ENCODE measurements around the gene CTXN2.

The CTXN2 gene

GRCh38 chr15:48191574-48192225 is at the start of gene CTXN2:
TSS of gene CTXN2 (plus strand) at chr15:48191665. CDS start at chr15:48201301, 9,636 bp downstream.
- DNase-seq (ENCODE audit: extremely low read depth, insufficient read length): no peak

GRCh38 chr15:48143856-48144255 is 47.6 kb upstream of the CTXN2 start:
- TF ChIP-seq CTCF (IDR thresholded peaks at IDR 0.05; ENCODE audit: insufficient read depth, low read length, poor library complexity, severe bottlenecking): no peak
- no peak for DNase-seq (ENCODE audit: extremely low read depth, insufficient read length)
- Histone ChIP-seq H3K36me3 (ENCODE audit: control insufficient read depth, insufficient read depth, low read length) (peaks cover 1% of the 10 kb centered on the region), H3K4me3 (replicated peaks; ENCODE audit: low read depth, low read length) (no peak overlapping the region), H3K27me3 (replicated peaks; ENCODE audit: control insufficient read depth, insufficient read depth, low read length) (no peaks in the 10 kb centered on the region)

More at GRCh38 chr15:48191574-48192225, at the start of gene CTXN2:
- Histone ChIP-seq H3K27me3 (replicated peaks; ENCODE audit: control insufficient read depth, insufficient read depth, low read length) (no peaks in the 10 kb centered on the region), H3K36me3 (ENCODE audit: control insufficient read depth, insufficient read depth, low read length) (no peaks in the 10 kb centered on the region), H3K4me3 (replicated peaks; ENCODE audit: low read depth, low read length) (no peak within 1 kb of the TSS)
- no peak for TF ChIP-seq CTCF (IDR thresholded peaks at IDR 0.05; ENCODE audit: insufficient read depth, low read length, poor library complexity, severe bottlenecking)

- no peak overlapping the region for H3K4me3 ChIP-seq (replicated peaks; ENCODE audit: low read depth, low read length)
- TF ChIP-seq CTCF (IDR thresholded peaks at IDR 0.05; ENCODE audit: insufficient read depth, low read length, poor library complexity, severe bottlenecking): no peak
- DNase-seq (ENCODE audit: extremely low read depth, insufficient read length): peak; percentile 15
- H3K36me3 ChIP-seq (ENCODE audit: control insufficient read depth, insufficient read depth, low read length): peaks cover 1% of the 10 kb centered on the region
- H3K27me3 ChIP-seq (replicated peaks; ENCODE audit: control insufficient read depth, insufficient read depth, low read length): no peaks in the 10 kb centered on the region
Observed at GRCh38 chr15:48144889-48145288, 46.6 kb upstream of the CTXN2 start.

GRCh38 chr15:48145923-48146322 is 45.5 kb upstream of the CTXN2 start:
- Histone ChIP-seq H3K4me3 (replicated peaks; ENCODE audit: low read depth, low read length) (no peak overlapping the region), H3K36me3 (ENCODE audit: control insufficient read depth, insufficient read depth, low read length) (peaks cover 1% of the 10 kb centered on the region), H3K27me3 (replicated peaks; ENCODE audit: control insufficient read depth, insufficient read depth, low read length) (no peaks in the 10 kb centered on the region)
- no peak for DNase-seq (ENCODE audit: extremely low read depth, insufficient read length)
- TF ChIP-seq CTCF (IDR thresholded peaks at IDR 0.05; ENCODE audit: insufficient read depth, low read length, poor library complexity, severe bottlenecking): no peak

- TF ChIP-seq CTCF (IDR thresholded peaks at IDR 0.05; ENCODE audit: insufficient read depth, low read length, poor library complexity, severe bottlenecking): no peak
- no peak for DNase-seq (ENCODE audit: extremely low read depth, insufficient read length)
- H3K27me3 ChIP-seq (replicated peaks; ENCODE audit: control insufficient read depth, insufficient read depth, low read length): no peaks in the 10 kb centered on the region
- H3K36me3 ChIP-seq (ENCODE audit: control insufficient read depth, insufficient read depth, low read length): peaks cover 1% of the 10 kb centered on the region
- no peak overlapping the region for H3K4me3 ChIP-seq (replicated peaks; ENCODE audit: low read depth, low read length)
Observed at GRCh38 chr15:48147358-48147757, 44.1 kb upstream of the CTXN2 start.

- no peak for DNase-seq (ENCODE audit: extremely low read depth, insufficient read length)
- no peak overlapping the region for H3K4me3 ChIP-seq (replicated peaks; ENCODE audit: low read depth, low read length)
- no peaks in the 10 kb centered on the region for H3K27me3 ChIP-seq (replicated peaks; ENCODE audit: control insufficient read depth, insufficient read depth, low read length)
- no peak for TF ChIP-seq CTCF (IDR thresholded peaks at IDR 0.05; ENCODE audit: insufficient read depth, low read length, poor library complexity, severe bottlenecking)
- H3K36me3 ChIP-seq (ENCODE audit: control insufficient read depth, insufficient read depth, low read length): peaks cover 1% of the 10 kb centered on the region
Observed at GRCh38 chr15:48149858-48150257, 41.6 kb upstream of the CTXN2 start.
